HK-2 (cell line): ENCODE data around the gene INPP5D.
"Not testable (repeated sequence)": the region's sequence is repeated elsewhere in the genome, so short reads cannot be mapped to it uniquely, and the experiment has no call there.

Source experiments
- DNase-seq: peaks from one replicate; pipeline ENCODE4 v3.0.0-alpha.2; 2018; ENCODE audit not compliant: unreplicated experiment

INPP5D gene

DNA sequence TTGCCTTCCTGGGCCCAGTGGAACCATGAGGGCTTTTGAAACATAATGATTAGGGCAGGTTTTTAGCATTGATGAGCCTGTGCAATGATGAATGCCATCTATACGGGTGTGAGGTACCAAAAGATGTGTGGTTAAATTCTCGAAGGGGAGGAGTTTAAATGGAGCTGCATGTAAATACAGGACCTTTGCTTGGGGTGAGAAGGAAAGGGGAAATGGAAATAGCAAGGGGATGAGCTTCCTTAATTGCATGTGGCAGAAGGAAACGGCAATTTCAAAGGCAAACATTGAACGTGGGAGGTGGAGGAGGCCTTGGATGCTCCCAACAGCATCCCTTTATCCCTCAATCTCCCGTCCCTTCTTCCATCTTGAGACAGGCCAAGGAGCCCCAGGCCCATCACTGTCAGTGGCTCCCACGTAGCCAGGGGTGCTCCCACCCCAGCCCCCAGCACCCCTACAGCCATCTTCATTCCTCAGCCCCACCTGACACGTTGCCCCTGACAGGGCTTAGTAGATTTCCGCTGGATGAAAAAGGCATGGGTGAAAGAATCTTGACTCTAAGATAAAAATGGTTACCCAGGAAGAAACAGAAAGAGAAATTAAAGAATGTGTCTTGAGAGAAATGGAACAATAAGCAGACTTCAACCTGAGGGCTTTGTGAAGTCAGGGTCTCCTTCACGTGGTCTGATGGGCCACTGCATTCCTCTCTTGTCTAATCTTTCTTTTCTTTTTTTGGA, 32.5 kb downstream of the INPP5D start:
- no peak for DNase-seq

DNA sequence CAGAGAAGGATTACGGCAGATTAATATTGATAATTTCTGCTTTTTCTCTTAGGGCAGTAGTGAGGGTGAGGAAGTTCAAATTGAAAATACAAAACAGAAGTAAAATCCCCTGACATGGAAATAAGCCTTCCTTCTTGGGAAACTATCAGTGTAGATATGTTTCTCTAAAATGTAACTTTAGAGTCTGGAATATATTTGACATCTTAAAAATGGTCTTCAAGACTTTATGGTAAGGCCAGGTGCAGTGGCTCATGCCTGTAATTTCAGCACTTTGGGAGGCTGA, 33.0 kb downstream of the INPP5D start:
- no peak for DNase-seq

- DNase-seq: no peak
These were observed 33.6 kb downstream of the INPP5D start for GRCh38 chr2:233093721-233094120.

DNA sequence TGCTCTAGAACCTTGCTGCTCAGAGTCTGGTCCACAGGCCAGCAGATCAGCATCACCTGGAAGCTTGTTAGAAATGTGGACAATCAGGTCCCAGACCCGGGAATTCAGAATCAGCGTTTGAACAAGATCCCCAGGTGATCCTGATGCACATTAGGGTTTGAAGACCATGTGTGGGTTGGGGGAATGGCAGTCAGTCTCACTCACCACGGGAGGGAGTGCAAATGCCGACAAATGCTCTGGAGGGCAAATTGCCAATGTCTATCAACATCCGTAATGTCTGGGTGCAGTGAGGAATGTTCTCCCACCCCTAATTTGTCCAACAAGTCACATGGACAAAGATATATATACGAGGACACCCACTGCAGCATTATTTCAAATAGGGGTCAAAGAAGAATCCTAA, 34.5 kb downstream of the INPP5D start:
- no peak for DNase-seq

DNA sequence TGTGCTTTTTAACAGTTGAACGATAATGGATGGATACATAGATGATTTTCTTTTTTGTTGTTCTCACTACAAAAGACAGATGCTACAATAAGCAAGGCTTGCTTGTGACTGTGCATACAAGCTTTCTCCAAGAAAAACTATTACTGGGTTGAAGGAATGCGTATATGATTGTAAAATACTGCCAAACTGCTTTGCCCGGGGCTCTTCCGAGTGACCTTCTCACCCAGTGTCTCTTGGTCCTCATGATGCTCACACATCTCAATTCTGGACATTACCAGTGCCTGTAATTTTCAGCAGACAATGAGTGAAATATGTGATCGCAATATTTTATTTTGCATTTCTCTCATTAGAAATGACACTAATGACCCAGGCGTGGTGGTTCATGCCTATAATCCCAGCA, 35.9 kb downstream of the INPP5D start:
- DNase-seq: no peak

- no peak for DNase-seq
These were observed 38.5 kb downstream of the INPP5D start for GRCh38 chr2:233098618-233099017.

- not testable (repeated sequence) for DNase-seq
These were observed 39.7 kb downstream of the INPP5D start for GRCh38 chr2:233099820-233100191.

- DNase-seq: no peak
These were observed 40.3 kb downstream of the INPP5D start for GRCh38 chr2:233100192-233100998.

DNA sequence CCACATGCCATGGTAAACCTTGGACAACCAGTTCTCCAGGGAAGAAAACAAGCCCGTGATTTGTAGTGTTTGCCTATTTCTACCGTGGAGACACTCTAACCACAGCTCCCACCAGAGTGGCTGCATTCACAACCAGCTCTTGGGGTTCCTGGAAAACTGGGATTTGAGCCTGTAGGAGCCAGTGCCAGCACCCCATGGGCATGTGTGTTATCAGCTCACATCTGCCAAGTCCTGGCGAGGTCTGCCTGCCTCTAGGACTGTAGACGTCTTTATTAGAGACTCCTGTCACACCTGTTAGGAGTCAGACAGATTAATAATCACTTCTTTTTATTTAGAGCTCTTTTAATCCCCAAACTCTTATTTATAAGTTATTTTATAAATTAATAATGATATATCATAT, 41.0 kb downstream of the INPP5D start:
- DNase-seq: no peak

GRCh38 chr2:233101816-233102215, 41.7 kb downstream of the INPP5D start:
- no peak for DNase-seq

DNA sequence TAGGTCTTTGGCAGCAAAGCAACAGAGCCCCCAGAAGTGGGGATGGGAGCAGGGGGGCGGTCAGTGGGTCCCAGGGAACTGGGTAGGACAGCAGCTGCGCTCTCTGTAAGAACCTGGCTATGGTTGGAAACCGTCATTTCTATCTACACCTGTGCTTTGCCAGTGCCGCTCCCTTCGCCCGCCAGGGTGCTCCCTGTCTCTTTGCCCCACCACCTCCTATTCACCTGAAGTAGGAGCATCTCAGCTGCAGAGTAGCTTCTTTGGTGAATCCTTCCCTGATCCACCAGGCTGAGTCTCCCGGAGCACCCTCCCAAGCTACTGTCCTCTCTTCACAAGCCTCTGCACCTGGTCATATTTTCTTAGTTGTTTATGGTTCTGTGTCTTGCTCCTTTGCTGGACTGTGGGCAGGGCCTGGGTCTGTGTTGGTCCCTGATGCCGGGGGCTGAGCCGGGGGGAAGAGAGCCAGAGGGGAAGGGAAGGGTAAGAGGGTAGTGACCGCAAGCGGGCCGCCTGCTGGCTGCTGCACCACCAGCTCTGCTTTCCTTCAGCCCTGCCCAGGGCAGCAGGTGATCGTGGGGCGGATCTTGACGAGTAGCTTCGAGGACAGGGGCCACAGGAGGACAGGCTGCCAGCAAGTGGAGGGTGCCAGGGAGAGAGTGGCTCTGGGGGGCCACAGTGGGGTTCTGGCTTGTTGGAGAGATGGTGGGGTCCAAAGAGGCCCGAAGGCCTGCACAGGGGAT, 45.2 kb downstream of the INPP5D start:
- DNase-seq: no peak

GRCh38 chr2:233105930-233106329, 45.8 kb downstream of the INPP5D start:
- no peak for DNase-seq

GRCh38 chr2:233107011-233107410, 46.9 kb downstream of the INPP5D start:
- no peak for DNase-seq

DNA sequence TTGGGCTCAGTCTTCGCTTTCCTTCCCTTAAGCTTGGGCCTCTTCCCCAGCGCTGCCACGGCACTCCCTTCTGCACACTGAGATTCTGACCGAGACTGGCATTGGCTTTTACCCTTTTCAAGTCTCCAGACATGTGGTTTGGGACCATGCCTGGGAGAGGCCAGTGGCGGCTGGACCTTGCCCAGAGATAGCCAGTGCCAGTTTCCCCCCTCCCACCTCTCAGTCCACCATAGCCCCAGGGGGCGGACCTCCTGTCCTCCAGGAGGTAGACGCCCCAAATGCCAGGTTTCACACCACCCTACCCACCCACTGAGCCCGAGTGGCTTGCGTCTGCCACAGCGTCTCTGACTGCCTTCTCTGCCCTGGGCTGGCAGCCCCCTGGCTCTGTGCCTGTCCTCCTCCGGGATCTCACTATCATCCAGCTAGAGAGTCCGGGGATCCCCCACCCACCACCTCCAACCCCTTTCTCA, 47.7 kb downstream of the INPP5D start:
- DNase-seq: no peak

GRCh38 chr2:233108611-233109490, 48.7 kb downstream of the INPP5D start:
- no peak for DNase-seq

DNA sequence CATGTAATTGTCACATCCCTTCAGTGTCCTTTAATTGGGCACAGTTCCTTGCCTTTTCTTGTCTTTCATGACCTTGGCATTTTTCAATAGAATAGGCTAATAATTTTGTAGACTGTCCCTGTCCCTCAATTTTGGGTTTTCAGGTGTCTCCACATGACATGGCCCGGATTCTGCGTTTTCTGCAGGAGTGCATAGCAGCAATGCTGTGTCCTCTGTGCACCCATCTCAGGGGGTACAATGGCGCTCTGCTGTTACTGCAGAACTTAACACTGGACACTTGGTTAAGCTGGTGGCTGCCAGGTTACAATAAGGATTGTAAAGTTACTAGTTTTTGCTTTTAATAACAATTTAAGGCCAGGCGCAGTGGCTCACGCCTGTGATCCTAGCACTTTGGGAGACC, 51.3 kb downstream of the INPP5D start:
- no peak for DNase-seq

- DNase-seq: no peak
These were observed 52.2 kb downstream of the INPP5D start for GRCh38 chr2:233112329-233112728.

DNA sequence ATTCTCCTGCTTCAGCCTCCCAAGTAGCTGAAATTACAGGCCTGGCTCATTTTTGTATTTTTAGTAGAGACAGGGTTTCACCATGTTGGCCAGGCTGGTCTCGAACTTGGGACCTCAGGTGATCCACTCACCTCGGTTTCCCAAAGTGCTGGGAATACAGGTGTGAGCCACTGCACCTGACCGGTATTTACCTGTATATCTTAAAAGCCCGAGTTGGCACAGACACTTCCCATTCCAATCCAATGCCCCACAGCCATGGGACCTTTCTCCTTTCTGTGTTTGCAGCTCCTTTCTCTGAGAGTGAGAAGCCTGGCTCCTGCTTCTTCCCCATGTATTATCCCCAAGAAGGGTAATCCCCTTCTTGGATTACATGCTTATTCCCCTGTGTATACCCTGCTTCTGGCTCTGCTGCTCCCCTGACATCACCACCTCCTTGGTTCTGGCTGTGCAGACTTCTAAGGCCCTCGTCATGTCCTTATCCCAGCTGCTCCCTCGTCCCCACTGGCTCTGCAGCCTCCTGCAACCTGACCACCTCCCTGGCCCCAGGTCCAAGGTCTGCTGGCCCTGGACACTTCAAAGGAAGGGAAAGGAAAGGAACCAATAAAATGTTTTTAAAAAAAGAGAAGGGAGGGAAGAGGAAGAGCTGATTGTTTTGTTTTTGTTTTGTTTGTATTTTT, 52.8 kb downstream of the INPP5D start:
- DNase-seq: no peak

DNA sequence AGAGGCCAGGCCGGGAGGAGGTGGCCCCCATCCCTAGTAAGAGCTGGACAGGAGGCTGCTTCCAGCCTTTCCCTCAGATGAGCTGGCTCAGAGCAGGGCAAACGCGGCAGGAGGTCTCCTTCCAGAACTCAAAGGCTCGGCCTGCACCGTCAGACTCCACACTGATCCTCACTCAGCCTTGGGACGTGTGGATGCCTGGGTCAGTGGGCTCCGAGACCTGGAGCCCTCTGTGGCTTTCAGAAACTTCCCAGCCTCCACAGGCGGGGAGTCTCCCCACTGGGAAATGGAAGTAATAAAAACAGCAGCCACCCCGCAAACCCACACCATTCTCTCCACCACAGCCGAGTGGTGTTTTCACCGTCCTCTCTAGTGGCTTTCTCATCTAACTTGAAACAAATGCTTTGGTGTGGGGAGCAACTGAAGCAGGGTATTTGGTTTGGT, 54.3 kb downstream of the INPP5D start:
- no peak for DNase-seq

GRCh38 chr2:233115121-233115520, 55.0 kb downstream of the INPP5D start:
- no peak for DNase-seq

DNA sequence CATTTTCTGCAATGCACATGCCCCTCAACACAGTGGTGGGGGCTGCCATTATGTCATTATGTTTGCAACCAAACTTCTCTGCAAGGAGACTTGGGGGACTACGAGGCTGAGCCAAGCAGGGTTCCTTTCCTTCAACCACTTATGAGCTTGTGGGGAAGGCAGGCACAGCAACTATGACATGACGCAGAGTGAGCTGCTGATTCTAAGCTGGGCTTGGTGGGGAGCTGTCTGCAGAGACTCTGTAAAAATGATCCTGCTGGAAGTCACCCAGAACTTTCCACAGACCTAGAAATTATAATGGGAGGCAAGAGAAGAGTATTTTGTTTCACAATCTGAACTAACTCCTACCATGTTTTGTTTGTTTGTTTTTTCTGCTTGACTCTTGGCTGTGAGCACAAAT, 55.6 kb downstream of the INPP5D start:
- DNase-seq: no peak
